GM12891 (cell line): ENCODE results near the gene SEMA5A.
A peak's percentile ranks its signal among the peaks of the same experiment; 100 is the strongest.

ENCODE experiments used
- DNase-seq: peaks from one replicate; pipeline ENCODE4 v3.0.0; 2011; ENCODE audit warnings: low spot score; ENCODE audit not compliant: insufficient read length
- FAIRE-seq: peaks from 2 replicates; lab custom pipeline; 2011; peaks lifted over from hg19 to GRCh38; lab: Jason Lieb, UNC
- PAX5 ChIP-seq: IDR thresholded peaks from 2 replicates; pipeline ENCODE4 v1.6.1; 2011; ENCODE audit warnings: low read length, moderate library complexity, mild to moderate bottlenecking; ENCODE audit not compliant: insufficient read depth, severe bottlenecking
- POLR2A ChIP-seq: IDR thresholded peaks from 2 replicates; pipeline ENCODE4 v1.6.1; 2011; ENCODE audit warnings: low read depth, low read length, control low read depth
- POLR2AphosphoS5 ChIP-seq: IDR thresholded peaks from 2 replicates; pipeline ENCODE4 v1.6.1; 2011; ENCODE audit warnings: low read depth, low read length, control low read depth
- POU2F2 ChIP-seq: IDR thresholded peaks from 2 replicates; pipeline ENCODE4 v1.6.1; 2011; ENCODE audit warnings: low read depth, mild to moderate bottlenecking, control low read depth, low read length, moderate library complexity
- SPI1 ChIP-seq: IDR thresholded peaks from 2 replicates; pipeline ENCODE4 v1.6.1; 2011; ENCODE audit warnings: low read depth, low read length, control low read depth
- TAF1 ChIP-seq: IDR thresholded peaks from 2 replicates; pipeline ENCODE4 v1.6.1; 2011; ENCODE audit warnings: low read depth, low read length, control low read depth

Gene SEMA5A

GRCh38 chr5:9058666-9059065, 487.2 kb downstream of the SEMA5A start:
- TF ChIP-seq PAX5, result no peak
- TF ChIP-seq TAF1, result no peak
- TF ChIP-seq SPI1, result no peak
- no peak for TF ChIP-seq POLR2AphosphoS5
- no peak for TF ChIP-seq POU2F2
- no peak for TF ChIP-seq POLR2A
- FAIRE-seq, result no peak
- no peak for DNase-seq

- DNase-seq, result no peak
- no peak for FAIRE-seq
- no peak for TF ChIP-seq POU2F2
- TF ChIP-seq POLR2A, result no peak
Observed at GRCh38 chr5:9058161-9058560, 487.7 kb downstream of the SEMA5A start.

GRCh38 chr5:9057406-9058000, 488.4 kb downstream of the SEMA5A start:
- no peak for FAIRE-seq
- TF ChIP-seq TAF1 (no peak), POLR2A (no peak), POLR2AphosphoS5 (no peak), PAX5 (no peak), SPI1 (no peak)
- no peak for DNase-seq

- DNase-seq, result no peak
- FAIRE-seq, result no peak
- no peak for TF ChIP-seq PAX5
- no peak for TF ChIP-seq POLR2AphosphoS5
- no peak for TF ChIP-seq POU2F2
- TF ChIP-seq POLR2A, result no peak
Observed at GRCh38 chr5:9056046-9056445, 489.8 kb downstream of the SEMA5A start.

- FAIRE-seq (no peak), DNase-seq (no peak)
- TF ChIP-seq POU2F2 (no peak), TAF1 (no peak), POLR2A (no peak), PAX5 (no peak), SPI1 (no peak), POLR2AphosphoS5 (no peak)
Observed at GRCh38 chr5:9054821-9055589, 490.9 kb downstream of the SEMA5A start.

GRCh38 chr5:9054322-9054721, 491.6 kb downstream of the SEMA5A start:
- FAIRE-seq (no peak), DNase-seq (no peak)
- TF ChIP-seq PAX5, result no peak
- TF ChIP-seq SPI1, result peak; percentile 86

GRCh38 chr5:9052421-9052820, 493.5 kb downstream of the SEMA5A start:
- FAIRE-seq (no peak), DNase-seq (no peak)
- no peak for TF ChIP-seq TAF1
- TF ChIP-seq POU2F2, result no peak
- no peak for TF ChIP-seq SPI1
- TF ChIP-seq POLR2AphosphoS5, result no peak
- no peak for TF ChIP-seq POLR2A
- no peak for TF ChIP-seq PAX5

GRCh38 chr5:9051779-9052178, 494.1 kb downstream of the SEMA5A start:
- no peak for FAIRE-seq
- DNase-seq, result no peak

GRCh38 chr5:9047932-9048331, 497.9 kb downstream of the SEMA5A start:
- no peak for TF ChIP-seq POLR2AphosphoS5
- TF ChIP-seq TAF1, result no peak
- no peak for TF ChIP-seq POU2F2
- no peak for TF ChIP-seq PAX5
- no peak for TF ChIP-seq SPI1
- no peak for TF ChIP-seq POLR2A
- FAIRE-seq, result no peak
- no peak for DNase-seq

More at GRCh38 chr5:9051779-9052178, 494.1 kb downstream of the SEMA5A start:
- TF ChIP-seq SPI1 (no peak), PAX5 (no peak), POLR2AphosphoS5 (no peak), POLR2A (no peak), POU2F2 (no peak), TAF1 (no peak)

- DNase-seq (no peak), FAIRE-seq (no peak)
Observed at GRCh38 chr5:9046756-9047481, 499.0 kb downstream of the SEMA5A start.

More at GRCh38 chr5:9046756-9047481, 499.0 kb downstream of the SEMA5A start:
- TF ChIP-seq SPI1 (no peak), POLR2AphosphoS5 (no peak), POU2F2 (no peak), PAX5 (no peak), TAF1 (no peak), POLR2A (no peak)
